Kidney (tissue), 14 donors: ENCODE results near the gene ANKS1B. TPM values are rescaled to one million over a fixed set of nuclear protein-coding genes. Genes with fewer than 3 reads are reported as not detected.

Experiments used
- DNase-seq, 5 donors: peaks; one replicate each; pipeline ENCODE4 v3.0.0-alpha.2; 2013 to 2020
- FAIRE-seq: peaks from 2 replicates; lab custom pipeline; 2012; peaks lifted over from hg19 to GRCh38; lab: Jason Lieb, UNC
- H3K27ac ChIP-seq, 2 donors: one replicate each; pipeline ENCODE4 v1.7.0; 2013; ENCODE audit warnings: low read depth in 2 of 2, low read length in 2 of 2, inconsistent platforms in 1 of 2
- H3K27me3 ChIP-seq: one replicate; pipeline ENCODE4 v1.7.1; 2013; ENCODE audit warnings: low read length, inconsistent platforms; ENCODE audit not compliant: control insufficient read depth, insufficient read depth
- H3K36me3 ChIP-seq, 3 donors: one replicate each; pipeline versions ENCODE4 v1.7.0 to v1.7.1; 2013; ENCODE audit warnings: low read length in 3 of 3, control low read depth in 1 of 3, inconsistent platforms in 1 of 3; ENCODE audit not compliant: insufficient read depth in 3 of 3, control insufficient read depth in 2 of 3
- H3K4me1 ChIP-seq, 3 donors: one replicate each; pipeline versions ENCODE4 v1.7.0 to v1.7.1; 2013; ENCODE audit warnings: low read length in 3 of 3, inconsistent platforms in 1 of 3, low read depth in 1 of 3; ENCODE audit not compliant: control insufficient read depth in 2 of 3, insufficient read depth in 2 of 3
- H3K4me3 ChIP-seq, 3 donors: one replicate each; pipeline versions ENCODE4 v1.7.0 to v1.8.1; 2013; ENCODE audit warnings: low read length in 3 of 3, control low read depth in 1 of 3, inconsistent platforms in 1 of 3
- H3K9ac ChIP-seq, 3 donors: one replicate each; pipeline versions ENCODE4 v1.7.0 to v1.7.1; 2013; ENCODE audit warnings: low read length in 3 of 3, control low read depth in 1 of 3, inconsistent platforms in 1 of 3
- H3K9me3 ChIP-seq, 3 donors: one replicate each; pipeline versions ENCODE4 v1.7.0 to v1.7.1; 2013; ENCODE audit warnings: low read length in 3 of 3, control low read depth in 1 of 3, inconsistent platforms in 1 of 3; ENCODE audit not compliant: control insufficient read depth in 2 of 3, insufficient read depth in 1 of 3
- CTCF ChIP-seq: IDR thresholded peaks from 3 replicates; pipeline ENCODE4 v1.5.1; 2012; ENCODE audit warnings: mild to moderate bottlenecking, moderate library complexity, borderline replicate concordance; ENCODE audit not compliant: insufficient read depth; ENCODE audit errors: extremely low read depth
- intact Hi-C: fragments of 100-400 bp; cut with DNase I; formaldehyde crosslinking; loops from one replicate; pipeline ENCODE4 v1.11.1; 2022
- polyA plus RNA-seq: library from polyadenylated mRNA; stranded (reverse); fragments of 350-450 nt; fragmentation: Illumina TruSeq; extraction: RNeasy Lipid Tissue Mini Kit (QIAGEN cat#74804); gene quantifications from one replicate; pipeline ENCODE4 v1.2.3, GENCODE V29; 2014; ENCODE audit warnings: low read depth, low replicate concordance; ENCODE audit not compliant: insufficient read depth
- total RNA-seq: library from RNA; stranded (reverse); fragmentation: NEBNext Ultra II Directional; extraction: Animal tissue kit (Norgen Biotek cat#: 25700); gene quantifications from one replicate; pipeline ENCODE4 v1.2.1, GENCODE V29; 2021
- donor health status: control.
- donor health status: control.
- donor health status: control.
- donor health status: control.
- donor health status: control.
- donor health status: DM: yes; HTN: yes; CAD: no.
- donor health status: Normal renal cell carcinoma (clear cell type).

The ANKS1B gene
- total and polyA plus RNA-seq, 2 donors from 2014 or later, result 1.7 to 5.8 TPM

- H3K4me3 ChIP-seq, result no peak overlapping the region
- H3K27ac ChIP-seq, result no peak overlapping the region
- no peaks in the 10 kb centered on the region for H3K27me3 ChIP-seq
- H3K9me3 ChIP-seq, result peaks cover 0 to 3% (median under 1%) of the 10 kb centered on the region in 3 donors
- DNase-seq (peak in 1 of 5 donors; percentile 7), FAIRE-seq (no peak)
- H3K36me3 ChIP-seq, result no peaks in the 10 kb centered on the region
- intact Hi-C loops, result no loop called here
- no peak for TF ChIP-seq CTCF
- H3K4me1 ChIP-seq, result no peaks in the 10 kb centered on the region
- H3K9ac ChIP-seq, result no peak overlapping the region
These were observed 534.6 kb downstream of the ANKS1B start for GRCh38 chr12:99450036-99450630.

GRCh38 chr12:99444859-99445316 lies 539.8 kb downstream of the ANKS1B start:
- intact Hi-C loops, result no loop called here

GRCh38 chr12:99442758-99443157 lies 542.0 kb downstream of the ANKS1B start:
- DNase-seq, result no peak
- H3K4me3 ChIP-seq, result no peak overlapping the region
- TF ChIP-seq CTCF, result no peak
- no peaks in the 10 kb centered on the region for H3K27me3 ChIP-seq
- no peaks in the 10 kb centered on the region for H3K9me3 ChIP-seq
- intact Hi-C loops, result no loop called here
- H3K36me3 ChIP-seq, result no peaks in the 10 kb centered on the region
- FAIRE-seq, result no peak
- H3K27ac ChIP-seq, result no peak overlapping the region
- H3K9ac ChIP-seq, result no peak overlapping the region
- H3K4me1 ChIP-seq, result no peaks in the 10 kb centered on the region

More at GRCh38 chr12:99444859-99445316, 539.8 kb downstream of the ANKS1B start:
- FAIRE-seq, result no peak
- Histone ChIP-seq H3K9ac (no peak overlapping the region), H3K27me3 (no peaks in the 10 kb centered on the region), H3K9me3 (peaks cover 0 to 3% (median 0%) of the 10 kb centered on the region in 3 donors), H3K36me3 (no peaks in the 10 kb centered on the region), H3K4me1 (no peaks in the 10 kb centered on the region), H3K4me3 (no peak overlapping the region), H3K27ac (no peak overlapping the region)
- no peak for DNase-seq
- TF ChIP-seq CTCF, result no peak
